ENCODE results near the gene RERE. TPM values are rescaled to one million over a fixed set of nuclear protein-coding genes. Genes with fewer than 3 reads are reported as not detected.

Gene RERE
- total and polyA plus RNA-seq, 2 donors (not counting 3 experiments of a cell fraction or from before 2014, with no cell fraction given), result 14.1 to 113 TPM

- FAIRE-seq (no peak), DNase-seq (ENCODE audit: low read depth, low spot score) (no peak)
- Histone ChIP-seq H3K79me2 (ENCODE audit: control insufficient read depth, insufficient read depth, low read length) (peaks cover 2% of the 10 kb centered on the region), H3K9me3 (replicated peaks; ENCODE audit: control insufficient read depth, insufficient read depth, low read length) (no peaks in the 10 kb centered on the region), H2AFZ (ENCODE audit: low read depth, low read length) (no peak overlapping the region), H3K4me2 (ENCODE audit: insufficient read depth, low read length) (no peak overlapping the region), H3K27me3 (ENCODE audit: control insufficient read depth in 2 of 2, insufficient read depth in 2 of 2, low read length in 2 of 2) (no peaks in the 10 kb centered on the region), H3K4me3 (replicated peaks in 1 of 3; ENCODE audit: insufficient read depth in 1 of 3, low read depth in 1 of 3, low read length in 3 of 3) (no peak overlapping the region), H4K20me1 (replicated peaks; ENCODE audit: control insufficient read depth, extremely low read depth, insufficient read depth, low read length) (no peaks in the 10 kb centered on the region), H3K36me3 (ENCODE audit: control insufficient read depth in 2 of 2, extremely low read depth in 1 of 2, insufficient read depth in 2 of 2, low read length in 2 of 2) (no peaks in the 10 kb centered on the region), H3K27ac (ENCODE audit: insufficient read depth, low read depth, low read length) (no peak overlapping the region), H3K4me1 (ENCODE audit: control insufficient read depth, extremely low read depth, insufficient read depth, low read length) (peaks cover 28% of the 10 kb centered on the region), H3K9me1 (replicated peaks; ENCODE audit: control insufficient read depth, extremely low read depth, insufficient read depth, low read length) (no peaks in the 10 kb centered on the region), H3K9ac (replicated peaks; ENCODE audit: extremely low read depth, insufficient read depth, low read length) (no peak overlapping the region)
- dilution Hi-C loops (cut with MboI; ENCODE audit: extremely low pct_ligation_motif_present, low sequenced_read_pairs) (no loop called here), intact Hi-C loops (cut with micrococcal nuclease) (no loop called here)
- BruUV-seq (replicated peaks), result no TSS peak
- CTCF ChIA-PET, result interaction anchor here (1.1 to 1.7 kb wide), 2 partner anchors 17 to 182 kb away, joined by 3 read pairs; no protein-coding TSS in a partner anchor
- TF ChIP-seq EZH2 (IDR thresholded peaks at IDR 0.05; ENCODE audit: borderline replicate concordance, low read depth, low read length, severe bottlenecking) (no peak), GATA2 (IDR thresholded peaks at IDR 0.05; ENCODE audit: insufficient read depth, insufficient read length, low read depth, low read length) (no peak), MYC (IDR thresholded peaks at IDR 0.05; ENCODE audit: low read depth, low read length) (no peak), POLR2AphosphoS5 (IDR thresholded peaks at IDR 0.05; ENCODE audit: insufficient read depth, low read depth, low read length) (no peak), JUN (IDR thresholded peaks at IDR 0.05; ENCODE audit: borderline replicate concordance, insufficient read depth, insufficient read length, low read depth) (no peak), MAX (IDR thresholded peaks at IDR 0.05; ENCODE audit: insufficient read depth, insufficient read length) (no peak), FOS (IDR thresholded peaks at IDR 0.05; ENCODE audit: borderline replicate concordance, insufficient read depth, low read length) (no peak), POLR2A (IDR thresholded peaks at IDR 0.05; ENCODE audit: low read depth, low read length) (no peak), CTCF (IDR thresholded peaks at IDR 0.05; ENCODE audit: extremely low read depth in 1 of 2, insufficient read depth in 1 of 2, low read depth in 1 of 2, low read length in 2 of 2) (no peak)
- POLR2A ChIA-PET, result no interaction called here
Measured at GRCh38 chr1:8543965-8544364, 273.5 kb downstream of the RERE start.
